Upper lobe of right lung (tissue), 1 donor: ENCODE results near the gene EVC2. TPM values are rescaled to one million over a fixed set of nuclear protein-coding genes. Genes with fewer than 3 reads are reported as not detected.

ENCODE experiments used
- ATAC-seq: fragments of 200-7000 bp; cut with Tn5 transposase; one replicate; pipeline ENCODE4 v1.9.1; 2020; ENCODE audit warnings: mild to moderate bottlenecking, moderate library complexity
- DNase-seq: peaks from one replicate; pipeline ENCODE4 v3.0.0-alpha.2; 2020
- H3K27ac ChIP-seq: fragments of 200-600 bp; one replicate; pipeline ENCODE4 v1.8.0; 2022
- H3K27me3 ChIP-seq: fragments of 200-600 bp; one replicate; pipeline ENCODE4 v1.8.0; 2022; ENCODE audit warnings: mild to moderate bottlenecking
- H3K36me3 ChIP-seq: fragments of 200-600 bp; one replicate; pipeline ENCODE4 v1.8.0; 2022
- H3K4me1 ChIP-seq: fragments of 200-600 bp; one replicate; pipeline ENCODE4 v1.8.0; 2022
- H3K4me3 ChIP-seq: fragments of 200-600 bp; one replicate; pipeline ENCODE4 v1.8.0; 2022; ENCODE audit warnings: mild to moderate bottlenecking
- H3K9me3 ChIP-seq: fragments of 200-600 bp; one replicate; pipeline ENCODE4 v1.8.0; 2022
- intact Hi-C: fragments of 100-400 bp; cut with DNase I; formaldehyde crosslinking; loops from one replicate; pipeline ENCODE4 v1.11.0; 2022
- total RNA-seq: library from RNA; stranded (reverse); fragmentation: NEBNext Ultra II Directional; extraction: Animal tissue kit (Norgen Biotek cat#: 25700); gene quantifications from one replicate; pipeline ENCODE4 v1.2.1, GENCODE V29; 2021
- TF ChIP-seq, protein P1 (sequence below): fragments of 200-600 bp; IDR thresholded peaks from one replicate; pipeline ENCODE4 v1.8.0; 2022; ENCODE audit warnings: antibody characterized with exemption
- donor health status: DM: no; HTN: yes; CAD: no; lungs with severe emphysema.

EVC2 gene
- total RNA-seq, 1 donor from 2014 or later, result 6.3 TPM

- no peaks in the 10 kb centered on the region for H3K4me1 ChIP-seq
- H3K36me3 ChIP-seq, result no peaks in the 10 kb centered on the region
- TF ChIP-seq, protein P1, sequence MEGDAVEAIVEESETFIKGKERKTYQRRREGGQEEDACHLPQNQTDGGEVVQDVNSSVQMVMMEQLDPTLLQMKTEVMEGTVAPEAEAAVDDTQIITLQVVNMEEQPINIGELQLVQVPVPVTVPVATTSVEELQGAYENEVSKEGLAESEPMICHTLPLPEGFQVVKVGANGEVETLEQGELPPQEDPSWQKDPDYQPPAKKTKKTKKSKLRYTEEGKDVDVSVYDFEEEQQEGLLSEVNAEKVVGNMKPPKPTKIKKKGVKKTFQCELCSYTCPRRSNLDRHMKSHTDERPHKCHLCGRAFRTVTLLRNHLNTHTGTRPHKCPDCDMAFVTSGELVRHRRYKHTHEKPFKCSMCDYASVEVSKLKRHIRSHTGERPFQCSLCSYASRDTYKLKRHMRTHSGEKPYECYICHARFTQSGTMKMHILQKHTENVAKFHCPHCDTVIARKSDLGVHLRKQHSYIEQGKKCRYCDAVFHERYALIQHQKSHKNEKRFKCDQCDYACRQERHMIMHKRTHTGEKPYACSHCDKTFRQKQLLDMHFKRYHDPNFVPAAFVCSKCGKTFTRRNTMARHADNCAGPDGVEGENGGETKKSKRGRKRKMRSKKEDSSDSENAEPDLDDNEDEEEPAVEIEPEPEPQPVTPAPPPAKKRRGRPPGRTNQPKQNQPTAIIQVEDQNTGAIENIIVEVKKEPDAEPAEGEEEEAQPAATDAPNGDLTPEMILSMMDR, result no peak
- H3K9me3 ChIP-seq, result peaks cover 5% of the 10 kb centered on the region
- H3K27me3 ChIP-seq, result no peaks in the 10 kb centered on the region
- intact Hi-C loops, result no loop called here
- no peak overlapping the region for H3K27ac ChIP-seq
- no peak for DNase-seq
- no peak overlapping the region for H3K4me3 ChIP-seq
- no peak for ATAC-seq
These were observed 163.1 kb downstream of the EVC2 start for GRCh38 chr4:5545271-5545670.

- H3K4me3 ChIP-seq, result no peak overlapping the region
- H3K36me3 ChIP-seq, result no peaks in the 10 kb centered on the region
- H3K27me3 ChIP-seq, result no peaks in the 10 kb centered on the region
- no peaks in the 10 kb centered on the region for H3K4me1 ChIP-seq
- no peak for DNase-seq
- H3K27ac ChIP-seq, result no peak overlapping the region
- H3K9me3 ChIP-seq, result peaks cover 5% of the 10 kb centered on the region
- TF ChIP-seq, protein P1, result no peak
- intact Hi-C loops, result no loop called here
- no peak for ATAC-seq
These were observed 163.6 kb downstream of the EVC2 start for GRCh38 chr4:5544762-5545161.

- Histone ChIP-seq H3K4me1 (no peaks in the 10 kb centered on the region), H3K4me3 (no peak overlapping the region), H3K36me3 (no peaks in the 10 kb centered on the region), H3K9me3 (no peaks in the 10 kb centered on the region), H3K27me3 (no peaks in the 10 kb centered on the region), H3K27ac (no peak overlapping the region)
- TF ChIP-seq, protein P1, result no peak
- ATAC-seq, result peak; percentile 33
- no peak for DNase-seq
- intact Hi-C loops, result no loop called here
These were observed 164.7 kb downstream of the EVC2 start for GRCh38 chr4:5543681-5544080.

DNA sequence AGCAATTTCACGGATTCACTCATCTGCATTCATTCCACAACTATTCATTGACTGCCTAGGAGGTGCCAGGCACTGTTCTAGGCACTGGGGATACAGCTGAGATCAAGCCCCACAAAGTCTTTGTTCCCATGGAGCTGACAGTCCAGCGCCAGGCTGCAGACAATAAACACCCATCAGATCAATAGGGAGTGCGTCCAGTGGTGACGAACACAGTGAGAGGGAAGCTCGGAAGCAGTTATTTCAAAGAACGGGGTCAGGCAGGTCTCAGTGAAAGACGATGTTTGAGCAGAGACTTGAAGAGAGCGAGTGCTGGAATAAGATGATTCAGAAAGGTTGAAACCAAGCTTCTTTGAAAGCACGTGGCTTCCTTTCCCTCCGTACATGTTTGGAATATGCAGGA lies 167.2 kb downstream of the EVC2 start:
- intact Hi-C loops, result no loop called here
- H3K27ac ChIP-seq, result no peak overlapping the region
- H3K4me3 ChIP-seq, result no peak overlapping the region
- no peak for ATAC-seq
- no peaks in the 10 kb centered on the region for H3K27me3 ChIP-seq
- no peak for DNase-seq
- H3K9me3 ChIP-seq, result no peaks in the 10 kb centered on the region
- TF ChIP-seq, protein P1, result no peak
- no peaks in the 10 kb centered on the region for H3K36me3 ChIP-seq
- H3K4me1 ChIP-seq, result no peaks in the 10 kb centered on the region

GRCh38 chr4:5539584-5539983 lies 168.8 kb downstream of the EVC2 start:
- Histone ChIP-seq H3K9me3 (peaks cover 5% of the 10 kb centered on the region), H3K27ac (no peak overlapping the region), H3K27me3 (no peaks in the 10 kb centered on the region), H3K4me3 (no peak overlapping the region), H3K36me3 (no peaks in the 10 kb centered on the region), H3K4me1 (no peaks in the 10 kb centered on the region)
- ATAC-seq (no peak), DNase-seq (no peak)
- TF ChIP-seq, protein P1, result no peak
- intact Hi-C loops, result no loop called here

DNA sequence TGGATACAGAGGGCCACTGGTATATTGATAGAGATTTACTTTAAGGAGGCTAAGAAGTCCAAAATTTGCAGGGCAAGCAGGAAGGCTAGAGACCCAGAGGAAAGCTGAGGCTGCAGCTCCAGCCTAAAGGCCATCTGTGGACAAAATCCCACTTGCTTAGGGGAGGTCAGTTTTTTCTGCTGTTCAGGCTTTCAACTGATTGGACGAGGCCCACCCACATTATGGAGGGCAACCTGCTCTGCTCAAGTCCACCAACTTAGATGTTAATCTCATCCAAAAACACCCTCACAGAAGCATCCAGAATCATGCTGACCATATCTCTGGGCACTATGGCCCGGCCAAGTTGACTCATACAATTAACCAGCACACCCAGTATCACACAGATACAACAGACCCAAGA lies 176.3 kb downstream of the EVC2 start:
- Histone ChIP-seq H3K4me1 (no peaks in the 10 kb centered on the region), H3K4me3 (no peak overlapping the region), H3K9me3 (peaks cover 5% of the 10 kb centered on the region), H3K36me3 (no peaks in the 10 kb centered on the region), H3K27me3 (no peaks in the 10 kb centered on the region), H3K27ac (no peak overlapping the region)
- intact Hi-C loops, result no loop called here
- TF ChIP-seq, protein P1, result no peak
- ATAC-seq, result no peak
- DNase-seq, result no peak
